HG02642 (cell line): ENCODE data around the gene PDIK1L.

Experiments used
- ATAC-seq: cut with Tn5 transposase; IDR thresholded peaks from one replicate; pipeline ENCODE4 v1.9.1; 2021; ENCODE audit warnings: mild to moderate bottlenecking; ENCODE audit not compliant: unreplicated experiment, poor library complexity

PDIK1L gene

GRCh38 chr1:26168410-26169197, 57.0 kb downstream of the PDIK1L start, which contains the start of gene C1orf232:
Gene C1orf232, minus strand, starts transcription at chr1:26168963. Its CDS starts 464 bp downstream, at chr1:26168499.
- no peak for ATAC-seq

- no peak for ATAC-seq
These were observed 57.6 kb downstream of the PDIK1L start for GRCh38 chr1:26169198-26169554.

- ATAC-seq, result peak; percentile 92
These were observed 58.2 kb downstream of the PDIK1L start, which contains the start of gene ZNF593 for GRCh38 chr1:26169669-26170471. Gene ZNF593, plus strand, starts transcription at chr1:26169908. Its CDS starts 76 bp downstream, at chr1:26169984.

GRCh38 chr1:26170472-26170821, 58.8 kb downstream of the PDIK1L start:
- no peak for ATAC-seq

GRCh38 chr1:26171084-26172072, 59.8 kb downstream of the PDIK1L start, which contains the start of gene ZNF593OS:
Gene ZNF593OS, minus strand, starts transcription at chr1:26171832. Its CDS starts 171 bp downstream, at chr1:26171661.
- no peak for ATAC-seq
